ENCODE data around the gene GRIK4. TPM values are rescaled to one million over a fixed set of nuclear protein-coding genes. Genes with fewer than 3 reads are reported as not detected.

GRIK4 gene
- total and polyA plus RNA-seq, 2 donors (not counting 3 experiments of a cell fraction or from before 2014, with no cell fraction given) = 0.81 to 1.6 TPM

DNA sequence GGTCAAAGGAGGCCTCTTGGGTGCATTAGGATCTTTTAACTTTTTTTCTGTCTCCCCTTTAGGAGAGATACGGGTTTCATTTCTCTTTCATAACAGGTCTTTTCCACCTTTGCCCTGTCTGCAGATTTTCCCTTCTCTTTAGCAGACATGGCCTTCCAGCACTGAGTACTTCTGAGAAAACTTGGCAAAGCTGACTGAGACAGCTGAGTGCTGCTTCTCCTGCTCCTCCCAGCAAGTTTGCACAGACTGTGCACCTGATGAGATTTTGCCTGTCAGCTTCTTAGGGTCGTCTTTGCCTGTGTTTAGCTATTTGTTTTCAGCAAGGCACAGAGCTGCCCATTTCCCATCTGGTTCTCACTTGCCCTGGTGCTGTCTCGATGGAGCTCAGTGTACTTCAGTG, 424.8 kb downstream of the GRIK4 start:
- BruUV-seq (replicated peaks) = no TSS peak
- Histone ChIP-seq H3K27ac (ENCODE audit: insufficient read depth, low read depth, low read length) (no peak overlapping the region), H3K36me3 (ENCODE audit: control insufficient read depth in 2 of 2, extremely low read depth in 1 of 2, insufficient read depth in 2 of 2, low read length in 2 of 2) (no peaks in the 10 kb centered on the region), H3K9ac (replicated peaks; ENCODE audit: extremely low read depth, insufficient read depth, low read length) (no peak overlapping the region), H4K20me1 (replicated peaks; ENCODE audit: control insufficient read depth, extremely low read depth, insufficient read depth, low read length) (no peaks in the 10 kb centered on the region), H3K79me2 (ENCODE audit: control insufficient read depth, insufficient read depth, low read length) (no peaks in the 10 kb centered on the region), H3K27me3 (ENCODE audit: control insufficient read depth in 2 of 2, insufficient read depth in 2 of 2, low read length in 2 of 2) (no peaks in the 10 kb centered on the region), H3K4me3 (replicated peaks in 1 of 3; ENCODE audit: insufficient read depth in 1 of 3, low read depth in 1 of 3, low read length in 3 of 3) (no peak overlapping the region), H3K4me2 (ENCODE audit: insufficient read depth, low read length) (no peak overlapping the region), H3K9me1 (replicated peaks; ENCODE audit: control insufficient read depth, extremely low read depth, insufficient read depth, low read length) (no peaks in the 10 kb centered on the region), H3K9me3 (replicated peaks; ENCODE audit: control insufficient read depth, insufficient read depth, low read length) (no peaks in the 10 kb centered on the region), H2AFZ (ENCODE audit: low read depth, low read length) (no peak overlapping the region), H3K4me1 (ENCODE audit: control insufficient read depth, extremely low read depth, insufficient read depth, low read length) (no peaks in the 10 kb centered on the region)
- FAIRE-seq (no peak), DNase-seq (ENCODE audit: low read depth, low spot score) (no peak)
- no peak for TF ChIP-seq EZH2 (IDR thresholded peaks at IDR 0.05; ENCODE audit: borderline replicate concordance, low read depth, low read length, severe bottlenecking)
- no peak for TF ChIP-seq POLR2AphosphoS5 (IDR thresholded peaks at IDR 0.05; ENCODE audit: insufficient read depth, low read depth, low read length)
- TF ChIP-seq POLR2A (IDR thresholded peaks at IDR 0.05; ENCODE audit: low read depth, low read length) = no peak
- no peak for TF ChIP-seq JUN (IDR thresholded peaks at IDR 0.05; ENCODE audit: borderline replicate concordance, insufficient read depth, insufficient read length, low read depth)
- TF ChIP-seq GATA2 (IDR thresholded peaks at IDR 0.05; ENCODE audit: insufficient read depth, insufficient read length, low read depth, low read length) = no peak
- TF ChIP-seq, protein P1, sequence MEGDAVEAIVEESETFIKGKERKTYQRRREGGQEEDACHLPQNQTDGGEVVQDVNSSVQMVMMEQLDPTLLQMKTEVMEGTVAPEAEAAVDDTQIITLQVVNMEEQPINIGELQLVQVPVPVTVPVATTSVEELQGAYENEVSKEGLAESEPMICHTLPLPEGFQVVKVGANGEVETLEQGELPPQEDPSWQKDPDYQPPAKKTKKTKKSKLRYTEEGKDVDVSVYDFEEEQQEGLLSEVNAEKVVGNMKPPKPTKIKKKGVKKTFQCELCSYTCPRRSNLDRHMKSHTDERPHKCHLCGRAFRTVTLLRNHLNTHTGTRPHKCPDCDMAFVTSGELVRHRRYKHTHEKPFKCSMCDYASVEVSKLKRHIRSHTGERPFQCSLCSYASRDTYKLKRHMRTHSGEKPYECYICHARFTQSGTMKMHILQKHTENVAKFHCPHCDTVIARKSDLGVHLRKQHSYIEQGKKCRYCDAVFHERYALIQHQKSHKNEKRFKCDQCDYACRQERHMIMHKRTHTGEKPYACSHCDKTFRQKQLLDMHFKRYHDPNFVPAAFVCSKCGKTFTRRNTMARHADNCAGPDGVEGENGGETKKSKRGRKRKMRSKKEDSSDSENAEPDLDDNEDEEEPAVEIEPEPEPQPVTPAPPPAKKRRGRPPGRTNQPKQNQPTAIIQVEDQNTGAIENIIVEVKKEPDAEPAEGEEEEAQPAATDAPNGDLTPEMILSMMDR (IDR thresholded peaks at IDR 0.05; ENCODE audit: extremely low read depth in 1 of 2, insufficient read depth in 1 of 2, low read depth in 1 of 2, low read length in 2 of 2) = no peak
- TF ChIP-seq, protein P2, sequence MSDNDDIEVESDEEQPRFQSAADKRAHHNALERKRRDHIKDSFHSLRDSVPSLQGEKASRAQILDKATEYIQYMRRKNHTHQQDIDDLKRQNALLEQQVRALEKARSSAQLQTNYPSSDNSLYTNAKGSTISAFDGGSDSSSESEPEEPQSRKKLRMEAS (IDR thresholded peaks at IDR 0.05; ENCODE audit: insufficient read depth, insufficient read length) = no peak
- TF ChIP-seq FOS (IDR thresholded peaks at IDR 0.05; ENCODE audit: borderline replicate concordance, insufficient read depth, low read length) = no peak
- no peak for TF ChIP-seq MYC (IDR thresholded peaks at IDR 0.05; ENCODE audit: low read depth, low read length)
- intact Hi-C loops (cut with micrococcal nuclease) = loop anchor here (5.0 kb wide), 1 partner anchor 656 kb away; no protein-coding TSS in a partner anchor
- ChIA-PET POLR2A (no interaction called here), CTCF (interaction anchor here (1.4 to 2.7 kb wide), 2 partner anchors 259 to 425 kb away, joined by 4 to 9 read pairs; partner anchors contain the start of gene GRIK4)
- dilution Hi-C loops (cut with MboI; ENCODE audit: extremely low pct_ligation_motif_present, low sequenced_read_pairs) = no loop called here
